Measurements from ENCODE around the gene BCAN. TPM values are rescaled to one million over a fixed set of nuclear protein-coding genes. Genes with fewer than 3 reads are reported as not detected.

Gene BCAN
- total and polyA plus RNA-seq, 2 of the 4 experiments (the other 2 are of a cell fraction) = 0.07 TPM; not detected in 1

DNA sequence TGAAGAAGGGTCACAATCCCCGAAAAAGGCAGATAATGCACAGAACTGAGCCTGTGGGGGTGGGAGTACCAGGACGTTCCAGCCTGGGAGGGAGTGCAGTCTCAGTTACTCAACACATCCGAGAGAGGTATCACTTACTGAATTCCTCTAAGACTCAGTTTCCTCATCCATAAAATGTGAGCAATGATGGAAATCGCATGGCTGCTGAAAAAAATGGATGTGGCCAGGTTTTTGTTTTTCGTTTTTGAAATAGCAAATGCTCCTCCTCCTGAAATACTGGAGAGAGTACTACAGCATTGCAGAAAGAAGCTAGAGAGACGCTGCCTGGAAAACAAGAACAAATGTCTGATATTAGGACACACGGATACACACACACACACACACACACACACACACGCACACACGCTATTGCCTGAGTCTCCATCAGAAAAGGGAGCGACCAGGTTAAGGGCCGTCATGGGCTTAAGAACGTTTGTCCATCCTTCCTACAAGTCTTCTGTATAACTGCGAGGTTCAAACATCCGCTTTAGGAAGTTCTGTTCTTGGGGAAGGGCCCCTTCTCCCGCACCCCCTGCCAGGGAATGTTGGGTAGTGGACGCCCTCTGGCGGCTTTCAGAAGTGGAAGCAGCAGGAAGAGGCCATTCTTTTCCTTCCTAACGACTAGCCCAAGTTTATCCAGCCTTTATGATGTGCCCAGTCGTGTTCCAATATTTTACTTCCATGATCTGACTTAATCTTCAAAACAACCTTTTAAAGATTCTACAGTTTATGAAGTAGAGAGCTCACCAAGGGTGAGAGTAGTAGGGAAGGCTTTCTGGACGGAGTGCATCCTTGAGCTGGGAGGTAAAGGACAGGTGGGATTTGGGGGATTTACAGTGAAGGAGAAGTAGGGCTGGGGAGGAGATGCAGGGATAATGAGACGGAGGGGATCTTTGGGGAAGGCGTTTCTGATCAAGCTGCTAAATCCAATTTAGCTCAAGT is 36.0 kb downstream of the BCAN start:
- peaks cover 15 to 43% of the 10 kb centered on the region in 2 experiments; a peak in 3 of 4 replicates for H3K79me1 ChIP-seq (ENCODE audit: low read depth in 1 of 2, low read length in 2 of 2)
- peak overlapping the region; percentile 62 for H2BK5ac ChIP-seq (ENCODE audit: low read depth, low read length, poor library complexity, severe bottlenecking)
- H4K8ac ChIP-seq (ENCODE audit: low read depth in 2 of 2, low read length in 2 of 2) = peak overlapping the region; percentile 65 to 97
- peak overlapping the region; percentile 94 for H4K91ac ChIP-seq (ENCODE audit: insufficient read depth, low read depth, low read length)
- in situ Hi-C loops (cut with MboI; ENCODE audit: low sequenced_read_pairs) = no loop called here
- peak overlapping the region; percentile 94 for H2AK9ac ChIP-seq (replicated peaks; ENCODE audit: low read depth, low read length, poor library complexity)
- intact Hi-C loops (cut with micrococcal nuclease) = loop anchor here (1.0 kb wide), 2 partner anchors 18 to 52 kb away; no protein-coding TSS in a partner anchor
- H3K27ac ChIP-seq (ENCODE audit: insufficient read depth, low read length) = peak overlapping the region; percentile 70
- peak overlapping the region; percentile 91 for H4K5ac ChIP-seq (ENCODE audit: low read depth, low read length)
- peaks cover 28% of the 10 kb centered on the region for H4K20me1 ChIP-seq (ENCODE audit: insufficient read depth, low read length)
- peak overlapping the region; percentile 91 for H2BK120ac ChIP-seq (ENCODE audit: low read depth, low read length)
- ChIA-PET CTCF (interaction anchor here (0.6 to 3.8 kb wide), 13 partner anchors 12 to 250 kb away, joined by 3 to 25 read pairs (median 3); no protein-coding TSS in a partner anchor), POLR2A (ENCODE audit: unreplicated experiment) (interaction anchor here (3.0 to 3.3 kb wide), 2 partner anchors 13 to 16 kb away, joined by 22 to 29 read pairs; no protein-coding TSS in a partner anchor)
- peak overlapping the region; percentile 86 for H2BK20ac ChIP-seq (ENCODE audit: low read depth, low read length)
- H3K27me3 ChIP-seq (ENCODE audit: control insufficient read depth, insufficient read depth, low read length) = peaks cover 23% of the 10 kb centered on the region
- no TSS peak for BruUV-seq (replicated peaks)
- peak overlapping the region; percentile 55 for H3K23ac ChIP-seq (ENCODE audit: low read depth, low read length)
- peak overlapping the region; percentile 93 for H3K4ac ChIP-seq (ENCODE audit: low read depth, low read length)
- peak; percentile 45 for ATAC-seq (ENCODE audit: low read depth)
- H3K4me1 ChIP-seq (ENCODE audit: control insufficient read depth, insufficient read depth, low read length) = peaks cover 31% of the 10 kb centered on the region
- dilution Hi-C loops (cut with HindIII; ENCODE audit: low sequenced_read_pairs, unreplicated experiment) = no loop called here
- peak overlapping the region; percentile 83 for H3K18ac ChIP-seq (ENCODE audit: low read depth, low read length)
- peak overlapping the region; percentile 88 for H2AFZ ChIP-seq (replicated peaks; ENCODE audit: low read length, poor library complexity)
- peak overlapping the region; percentile 26; the same call in 1 of the 2 replicates for H3K56ac ChIP-seq (ENCODE audit: extremely low read depth, insufficient read depth, low read length)
- DNase-seq = peak; percentile 89
- H3K9ac ChIP-seq (ENCODE audit: low read depth, low read length) = peak overlapping the region; percentile 72
- peak overlapping the region; percentile 83 for H2BK15ac ChIP-seq (ENCODE audit: low read depth, low read length)
- no peaks in the 10 kb centered on the region for H3K9me3 ChIP-seq (ENCODE audit: control insufficient read depth, insufficient read depth, low read length)
- H3K36me3 ChIP-seq (ENCODE audit: control insufficient read depth, insufficient read depth, low read length) = peaks cover 9% of the 10 kb centered on the region; the same call in 1 of the 2 replicates
- peak overlapping the region; percentile 91 for H2AK5ac ChIP-seq (ENCODE audit: low read depth, low read length)
- H3K4me2 ChIP-seq (ENCODE audit: low read depth, low read length) = peak overlapping the region; percentile 90
- H3K4me3 ChIP-seq (ENCODE audit: insufficient read depth, low read depth, low read length) = peak overlapping the region; percentile 25; the same call in 1 of the 2 replicates
- peaks cover 15% of the 10 kb centered on the region for H3K9me1 ChIP-seq (ENCODE audit: insufficient read depth, low read length)
- WGBS, 2 experiments (ENCODE audit: extremely low coverage in 2 of 2, insufficient read length in 1 of 2) = 6% methylated on average over 3 of the region's 22 CpGs; no CpG with 5 or more reads in 1 of the 2 experiments
- H3K14ac ChIP-seq (replicated peaks; ENCODE audit: low read depth, low read length) = peak overlapping the region; percentile 88
- no peak for TF ChIP-seq CHD1 (IDR thresholded peaks at IDR 0.05; ENCODE audit: low read depth, low read length)
- peak; percentile 98 for TF ChIP-seq SMC3 (IDR thresholded peaks at IDR 0.05; ENCODE audit: low read depth, low read length)
- peak; percentile 98 for TF ChIP-seq CTCF (conservative IDR thresholded peaks at IDR 0.05; ENCODE audit: low read depth, low read length)
- TF ChIP-seq MAZ (IDR thresholded peaks at IDR 0.05; ENCODE audit: borderline replicate concordance, low read depth, low read length) = peak; percentile 79
- TF ChIP-seq BHLHE40 (IDR thresholded peaks at IDR 0.05; ENCODE audit: low read depth, low read length) = no peak
- TF ChIP-seq, protein P1, sequence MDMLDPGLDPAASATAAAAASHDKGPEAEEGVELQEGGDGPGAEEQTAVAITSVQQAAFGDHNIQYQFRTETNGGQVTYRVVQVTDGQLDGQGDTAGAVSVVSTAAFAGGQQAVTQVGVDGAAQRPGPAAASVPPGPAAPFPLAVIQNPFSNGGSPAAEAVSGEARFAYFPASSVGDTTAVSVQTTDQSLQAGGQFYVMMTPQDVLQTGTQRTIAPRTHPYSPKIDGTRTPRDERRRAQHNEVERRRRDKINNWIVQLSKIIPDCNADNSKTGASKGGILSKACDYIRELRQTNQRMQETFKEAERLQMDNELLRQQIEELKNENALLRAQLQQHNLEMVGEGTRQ (IDR thresholded peaks at IDR 0.05; ENCODE audit: low read depth, low read length) = no peak
- TF ChIP-seq NFE2L2 (IDR thresholded peaks at IDR 0.05; ENCODE audit: low read depth, low read length) = no peak
- no peak for TF ChIP-seq FOS (IDR thresholded peaks at IDR 0.05; ENCODE audit: low read depth, low read length)
- no peak for TF ChIP-seq CEBPB (IDR thresholded peaks at IDR 0.05; ENCODE audit: low read depth, low read length)
- peak; percentile 96 for TF ChIP-seq RAD21 (IDR thresholded peaks at IDR 0.05; ENCODE audit: low read length)
- TF ChIP-seq RCOR1 (IDR thresholded peaks at IDR 0.05; ENCODE audit: insufficient replicate concordance, low read length) = peak; percentile 55
- no peak for TF ChIP-seq RFX5 (IDR thresholded peaks at IDR 0.05; ENCODE audit: low read depth, low read length)
- no peak for TF ChIP-seq MXI1 (IDR thresholded peaks at IDR 0.05; ENCODE audit: borderline replicate concordance, low read depth, low read length)

Data from IMR-90 (cell line).